IMR-90 (cell line): Measurements from ENCODE around the gene RAVER2. TPM values are rescaled to one million over a fixed set of nuclear protein-coding genes. Genes with fewer than 3 reads are reported as not detected.

Experiments used
- ATAC-seq: fragments of 200-7000 bp; cut with Tn5 transposase; 2 replicates; pipeline ENCODE4 v1.9.1; 2020; ENCODE audit warnings: low read depth, mild to moderate bottlenecking, moderate library complexity
- BruUV-seq: library from RNA; stranded (reverse); fragments of 400-500 nt; replicated peaks from 2 replicates; lab custom pipeline; 2021; lab: Mats Ljungman, UMichigan
- CTCF ChIA-PET: fragments of 300-600 bp; formaldehyde crosslinking; extraction: SDS; loops from one replicate; lab custom pipeline; 2021; ENCODE audit warnings: antibody characterized with exemption; lab: Yijun Ruan, JAX
- POLR2A ChIA-PET: fragments of 300-600 bp; sonication (Branson Sonifier 250); formaldehyde crosslinking; loops from one replicate; lab custom pipeline; 2022; ENCODE audit warnings: antibody characterized with exemption; ENCODE audit not compliant: unreplicated experiment; lab: Charles Lee
- DNase-seq: peaks from one replicate; pipeline ENCODE4 v3.0.0; 2013
- H2AFZ ChIP-seq: replicated peaks from 2 replicates; pipeline ENCODE3; 2013; ENCODE audit warnings: low read length, mild to moderate bottlenecking; ENCODE audit not compliant: poor library complexity
- H2AK5ac ChIP-seq: 2 replicates; pipeline ENCODE4 v1.6.1; 2013; ENCODE audit warnings: low read depth, low read length, inconsistent platforms
- H2AK9ac ChIP-seq: replicated peaks from 2 replicates; pipeline ENCODE3; 2013; ENCODE audit warnings: mild to moderate bottlenecking, low read depth, low read length, moderate library complexity; ENCODE audit not compliant: poor library complexity
- H2BK120ac ChIP-seq: 2 replicates; pipeline ENCODE4 v1.6.1; 2013; ENCODE audit warnings: low read depth, low read length, inconsistent platforms
- H2BK15ac ChIP-seq: 3 replicates; pipeline ENCODE4 v1.6.1; 2013; ENCODE audit warnings: low read depth, low read length, inconsistent platforms
- H2BK20ac ChIP-seq: 2 replicates; pipeline ENCODE4 v1.6.1; 2013; ENCODE audit warnings: low read depth, mild to moderate bottlenecking, inconsistent platforms, low read length, moderate library complexity
- H2BK5ac ChIP-seq: 2 replicates; pipeline ENCODE4 v1.6.1; 2013; ENCODE audit warnings: mild to moderate bottlenecking, low read depth, low read length, inconsistent platforms; ENCODE audit not compliant: poor library complexity, severe bottlenecking
- H3K14ac ChIP-seq: replicated peaks from 2 replicates; pipeline ENCODE4 v1.6.1; 2013; ENCODE audit warnings: low read depth, low read length, inconsistent platforms
- H3K18ac ChIP-seq: 2 replicates; pipeline ENCODE4 v1.6.1; 2013; ENCODE audit warnings: low read depth, low read length, control low read depth
- H3K23ac ChIP-seq: 2 replicates; pipeline ENCODE4 v1.6.1; 2013; ENCODE audit warnings: low read depth, low read length, inconsistent platforms
- H3K27ac ChIP-seq: 2 replicates; pipeline ENCODE4 v1.5.1; 2013; ENCODE audit warnings: mild to moderate bottlenecking, control low read depth, low read length; ENCODE audit not compliant: insufficient read depth
- H3K27me3 ChIP-seq: 2 replicates; pipeline ENCODE4 v1.6.1; 2013; ENCODE audit warnings: low read length; ENCODE audit not compliant: control insufficient read depth, insufficient read depth
- H3K36me3 ChIP-seq: 2 replicates; pipeline ENCODE4 v1.6.1; 2013; ENCODE audit warnings: low read length, mixed read lengths; ENCODE audit not compliant: control insufficient read depth, insufficient read depth
- H3K4ac ChIP-seq: 2 replicates; pipeline ENCODE4 v1.6.1; 2013; ENCODE audit warnings: low read depth, low read length, inconsistent platforms
- H3K4me1 ChIP-seq: 2 replicates; pipeline ENCODE4 v1.6.1; 2013; ENCODE audit warnings: low read length, mixed read lengths; ENCODE audit not compliant: control insufficient read depth, insufficient read depth
- H3K4me2 ChIP-seq: 2 replicates; pipeline ENCODE4 v1.6.1; 2013; ENCODE audit warnings: low read depth, mild to moderate bottlenecking, control low read depth, low read length, moderate library complexity
- H3K4me3 ChIP-seq: 2 replicates; pipeline ENCODE4 v1.5.1; 2013; ENCODE audit warnings: low read depth, mild to moderate bottlenecking, control low read depth, low read length, moderate library complexity; ENCODE audit not compliant: insufficient read depth
- H3K56ac ChIP-seq: 2 replicates; pipeline ENCODE4 v1.6.1; 2013; ENCODE audit warnings: low read length, inconsistent platforms; ENCODE audit not compliant: insufficient read depth; ENCODE audit errors: extremely low read depth
- H3K79me1 ChIP-seq, 2 experiments: 2 replicates each; pipeline ENCODE4 v1.6.1; 2013; ENCODE audit warnings: low read length in 2 of 2, inconsistent platforms in 1 of 2, low read depth in 1 of 2
- H3K9ac ChIP-seq: 2 replicates; pipeline ENCODE4 v1.6.1; 2013; ENCODE audit warnings: low read depth, low read length, control low read depth
- H3K9me1 ChIP-seq: 2 replicates; pipeline ENCODE4 v1.6.1; 2013; ENCODE audit warnings: low read length, inconsistent platforms; ENCODE audit not compliant: insufficient read depth
- H3K9me3 ChIP-seq: 2 replicates; pipeline ENCODE4 v1.6.1; 2013; ENCODE audit warnings: low read length; ENCODE audit not compliant: control insufficient read depth, insufficient read depth
- H4K20me1 ChIP-seq: 2 replicates; pipeline ENCODE4 v1.6.1; 2013; ENCODE audit warnings: low read length, inconsistent platforms; ENCODE audit not compliant: insufficient read depth
- H4K5ac ChIP-seq: 2 replicates; pipeline ENCODE4 v1.6.1; 2013; ENCODE audit warnings: mild to moderate bottlenecking, low read depth, low read length, control low read depth
- H4K8ac ChIP-seq, 2 experiments: 2 replicates each; pipeline ENCODE4 v1.6.1; 2013; ENCODE audit warnings: low read depth in 2 of 2, low read length in 2 of 2, control low read depth in 1 of 2, inconsistent platforms in 1 of 2
- H4K91ac ChIP-seq: 2 replicates; pipeline ENCODE4 v1.6.1; 2013; ENCODE audit warnings: low read depth, low read length, inconsistent platforms; ENCODE audit not compliant: insufficient read depth
- MAFK ChIP-seq: IDR thresholded peaks from 2 replicates; pipeline ENCODE4 v1.6.1; 2012; ENCODE audit warnings: low read depth, low read length, improper control_type of control experiment
- MAZ ChIP-seq: IDR thresholded peaks from 2 replicates; pipeline ENCODE4 v1.6.1; 2012; ENCODE audit warnings: low read depth, mild to moderate bottlenecking, low read length, improper control_type of control experiment, moderate library complexity, borderline replicate concordance
- MXI1 ChIP-seq: IDR thresholded peaks from 2 replicates; pipeline ENCODE4 v1.6.1; 2012; ENCODE audit warnings: low read depth, mild to moderate bottlenecking, low read length, moderate library complexity, borderline replicate concordance
- NFE2L2 ChIP-seq: fragments of 150-350 bp; IDR thresholded peaks from 2 replicates; pipeline ENCODE4 v1.6.1; 2016; ENCODE audit warnings: low read depth, mild to moderate bottlenecking, low read length
- POLR2A ChIP-seq: IDR thresholded peaks from 2 replicates; pipeline ENCODE4 v1.6.1; 2012; ENCODE audit warnings: mild to moderate bottlenecking, low read depth, low read length
- RCOR1 ChIP-seq: IDR thresholded peaks from 2 replicates; pipeline ENCODE4 v1.6.1; 2012; ENCODE audit warnings: mild to moderate bottlenecking, low read length, improper control_type of control experiment; ENCODE audit not compliant: insufficient replicate concordance
- WGBS, 2 experiments: methylation state at CpG; one replicate each; pipeline versions ENCODE4 v1.1.5 to v1.1.7; 2013; ENCODE audit warnings: missing lambda C conversion rate in 2 of 2; ENCODE audit not compliant: insufficient read length in 1 of 2; ENCODE audit errors: extremely low coverage in 2 of 2; 5-methylcytosine and 5-hydroxymethylcytosine counted together
- dilution Hi-C: fragments of 300-500 bp; cut with HindIII; formaldehyde crosslinking; loops from one replicate; pipeline ENCODE4 v1.14.3; 2018; ENCODE audit warnings: low sequenced_read_pairs; ENCODE audit not compliant: unreplicated experiment
- in situ Hi-C: fragments of 300-500 bp; cut with MboI; formaldehyde crosslinking; loops from 3 replicates; pipeline ENCODE4 v1.14.3; 2019; ENCODE audit warnings: low sequenced_read_pairs, inconsistent platforms, mixed read lengths
- intact Hi-C: fragments of 100-400 bp; cut with micrococcal nuclease; formaldehyde crosslinking; loops from 2 replicates; pipeline ENCODE4 v1.10.0; 2022
- polyA plus RNA-seq, 3 experiments: library from polyadenylated mRNA; depleted of rRNA; stranded (reverse); fragments of >200 nt; gene quantifications; 2 replicates each; pipeline ENCODE4 v1.2.3, GENCODE V29; 2012; ENCODE audit warnings: low replicate concordance in 1 of 3
- total RNA-seq: library from RNA; depleted of rRNA; stranded (reverse); fragments of >200 nt; gene quantifications from 2 replicates; pipeline ENCODE4 v1.2.3, GENCODE V29; 2012
- TF ChIP-seq, protein P1 (sequence below): fragments of 150-350 bp; IDR thresholded peaks from 2 replicates; pipeline ENCODE4 v1.6.1; 2016; ENCODE audit warnings: low read depth, mild to moderate bottlenecking, low read length, moderate library complexity, borderline replicate concordance

Gene RAVER2
- total and polyA plus RNA-seq, 2 of the 4 experiments (the other 2 are of a cell fraction) = 3.7 to 6.1 TPM

DNA sequence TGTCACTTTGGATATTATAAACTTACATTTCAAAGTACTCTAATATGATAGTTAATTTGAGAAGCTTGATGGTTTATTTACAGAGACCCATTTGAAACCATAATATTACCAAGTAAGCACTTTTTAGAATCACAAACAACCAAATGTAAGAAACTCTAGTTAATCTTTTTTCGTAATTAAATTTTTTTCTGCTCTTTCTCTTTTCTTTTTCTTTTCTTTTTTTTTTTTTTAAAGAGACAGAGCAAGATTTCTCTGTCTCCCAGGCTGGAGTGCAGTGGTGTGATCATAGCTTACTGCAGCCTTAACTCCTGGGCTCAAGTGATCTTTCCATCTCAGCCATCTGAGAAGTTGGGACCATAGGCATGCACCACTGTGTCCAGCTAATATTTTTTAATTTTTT, 5.2 kb downstream of the RAVER2 start:
- Histone ChIP-seq H3K9me1 (no peaks in the 10 kb centered on the region; the same call in 1 of the 2 replicates), H4K91ac (no peak overlapping the region), H4K8ac (no peak overlapping the region), H3K4me1 (no peaks in the 10 kb centered on the region), H3K27ac (no peak overlapping the region), H3K23ac (no peak overlapping the region), H3K4me3 (no peak overlapping the region), H4K5ac (no peak overlapping the region), H3K18ac (no peak overlapping the region), H3K79me1 (no peaks in the 10 kb centered on the region; a peak in 1 of 4 replicates), H3K9me3 (no peaks in the 10 kb centered on the region), H2AK9ac (no peak overlapping the region), H2BK5ac (no peak overlapping the region), H3K4ac (no peak overlapping the region), H3K9ac (no peak overlapping the region), H3K56ac (no peak overlapping the region), H2AFZ (no peak overlapping the region), H2BK15ac (no peak overlapping the region), H2AK5ac (no peak overlapping the region), H3K4me2 (no peak overlapping the region), H4K20me1 (no peaks in the 10 kb centered on the region), H3K27me3 (no peaks in the 10 kb centered on the region), H2BK120ac (no peak overlapping the region), H2BK20ac (no peak overlapping the region), H3K14ac (no peak overlapping the region), H3K36me3 (no peaks in the 10 kb centered on the region)
- no peak for DNase-seq
- dilution Hi-C loops (no loop called here), in situ Hi-C loops (no loop called here), intact Hi-C loops (no loop called here)
- WGBS, 2 experiments = no CpG with 5 or more reads among the region's 1 CpG
- CTCF ChIA-PET = no interaction called here
- no peak for ATAC-seq
- no TSS peak for BruUV-seq
- TF ChIP-seq NFE2L2 (no peak), MXI1 (no peak), MAZ (no peak), POLR2A (no peak), MAFK (peak; percentile 26; the same call in 1 of the 2 replicates), RCOR1 (no peak)
- TF ChIP-seq, protein P1, sequence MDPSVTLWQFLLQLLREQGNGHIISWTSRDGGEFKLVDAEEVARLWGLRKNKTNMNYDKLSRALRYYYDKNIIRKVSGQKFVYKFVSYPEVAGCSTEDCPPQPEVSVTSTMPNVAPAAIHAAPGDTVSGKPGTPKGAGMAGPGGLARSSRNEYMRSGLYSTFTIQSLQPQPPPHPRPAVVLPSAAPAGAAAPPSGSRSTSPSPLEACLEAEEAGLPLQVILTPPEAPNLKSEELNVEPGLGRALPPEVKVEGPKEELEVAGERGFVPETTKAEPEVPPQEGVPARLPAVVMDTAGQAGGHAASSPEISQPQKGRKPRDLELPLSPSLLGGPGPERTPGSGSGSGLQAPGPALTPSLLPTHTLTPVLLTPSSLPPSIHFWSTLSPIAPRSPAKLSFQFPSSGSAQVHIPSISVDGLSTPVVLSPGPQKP = no peak
- POLR2A ChIA-PET = interaction anchor here (0.6 kb wide), 1 partner anchor 10 kb away, joined by 3 read pairs; no protein-coding TSS in a partner anchor
